Stimulated activated effector memory CD8-positive, alpha-beta T cell treated with anti-CD3 and anti-CD28 coated beads, Interleukin-12 subunit alpha, Interleukin-12 subunit beta, amount 100 ng/mL, for 72 hours (primary cell): ENCODE data around the gene NSG2.
"Not testable (repeated sequence)": the region's sequence is repeated elsewhere in the genome, so short reads cannot be mapped to it uniquely, and the experiment has no call there.

Source experiments
- ATAC-seq: fragments of 150-1000 bp; cut with Tn5 transposase; 2 replicates; pipeline ENCODE4 v1.10.0; 2021
- DNase-seq, 2 donors: peaks; one replicate each; pipeline ENCODE4 v3.0.0; 2021 to 2022; ENCODE audit warnings: low spot score in 2 of 2
- H3K27ac Mint-ChIP-seq: one replicate; pipeline ENCODE4 v1.8.0; 2022; ENCODE audit warnings: mild to moderate bottlenecking, mixed read lengths
- H3K36me3 Mint-ChIP-seq: one replicate; pipeline ENCODE4 v1.8.0; 2022; ENCODE audit warnings: mild to moderate bottlenecking, mixed read lengths
- H3K4me1 Mint-ChIP-seq: one replicate; pipeline ENCODE4 v1.8.0; 2022; ENCODE audit warnings: mixed read lengths
- H3K4me3 Mint-ChIP-seq: one replicate; pipeline ENCODE4 v1.8.0; 2022; ENCODE audit warnings: mild to moderate bottlenecking, mixed read lengths
- H3K9me3 Mint-ChIP-seq: one replicate; pipeline ENCODE4 v1.8.0; 2022; ENCODE audit warnings: mixed read lengths

The NSG2 gene

DNA sequence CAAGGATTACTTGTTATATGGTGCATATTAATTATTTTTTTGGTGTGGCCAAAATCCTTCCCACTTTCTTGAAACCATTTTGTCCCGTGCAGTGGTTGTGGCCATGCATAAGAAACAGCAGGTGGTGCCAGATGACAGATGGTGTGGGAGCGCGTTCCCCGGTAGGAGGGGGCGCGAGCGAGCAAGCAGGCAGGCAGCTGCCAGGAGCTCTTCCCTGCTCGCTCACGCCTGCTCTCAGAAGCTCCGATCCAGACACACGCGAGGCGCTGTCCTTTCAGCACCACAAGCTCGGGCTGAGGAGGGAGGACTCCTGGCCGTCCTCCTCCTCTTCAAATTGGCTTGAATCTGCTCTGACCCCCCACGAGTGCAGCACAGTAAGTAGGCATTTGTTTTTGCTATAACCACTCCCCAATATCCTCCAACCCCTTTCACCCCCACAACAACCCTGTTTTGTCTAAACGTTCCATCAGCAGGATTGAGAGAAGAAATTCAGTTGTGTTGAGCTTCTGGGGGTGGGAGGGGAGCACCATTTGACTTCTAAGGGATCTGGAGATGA is at the start of gene NSG2:
NSG2 (plus strand) TSS at position 237 of the 556 bp plus-strand sequence. CDS start 1,050 bp downstream, outside the sequence.
- Mint-ChIP-seq H3K4me3 (no peak within 1 kb of the TSS), H3K4me1 (no peaks in the 10 kb centered on the region), H3K9me3 (no peaks in the 10 kb centered on the region), H3K27ac (no peak within 1 kb of the TSS), H3K36me3 (no peaks in the 10 kb centered on the region)
- ATAC-seq (no peak), DNase-seq (no peak)

GRCh38 chr5:173997331-173997730 is 48.2 kb upstream of the NSG2 start:
- Mint-ChIP-seq H3K4me1 (no peaks in the 10 kb centered on the region), H3K36me3 (no peaks in the 10 kb centered on the region), H3K4me3 (no peak overlapping the region), H3K27ac (no peak overlapping the region), H3K9me3 (no peaks in the 10 kb centered on the region)
- no peak for DNase-seq
- ATAC-seq, result peak; percentile 19

DNA sequence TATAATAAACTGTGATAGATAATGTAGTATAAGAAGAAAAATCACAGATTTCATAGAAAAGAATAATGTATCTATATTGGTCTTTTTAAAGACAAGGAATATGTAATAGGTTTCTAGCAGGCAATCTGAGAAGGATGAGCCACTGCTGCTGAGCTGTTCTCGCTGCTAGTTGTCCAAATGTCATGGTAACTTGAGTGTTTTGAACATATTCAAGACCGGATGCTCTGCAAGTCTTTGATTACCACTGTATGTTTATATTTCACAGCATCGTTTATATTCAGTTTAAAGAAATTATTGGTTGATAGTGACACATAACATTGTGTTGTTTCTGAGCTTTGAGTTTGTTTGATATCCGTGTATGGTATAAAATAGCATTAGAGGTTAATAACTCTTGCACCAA is 47.0 kb upstream of the NSG2 start:
- DNase-seq, result no peak
- ATAC-seq, result no peak
- no peak overlapping the region for H3K27ac Mint-ChIP-seq

DNA sequence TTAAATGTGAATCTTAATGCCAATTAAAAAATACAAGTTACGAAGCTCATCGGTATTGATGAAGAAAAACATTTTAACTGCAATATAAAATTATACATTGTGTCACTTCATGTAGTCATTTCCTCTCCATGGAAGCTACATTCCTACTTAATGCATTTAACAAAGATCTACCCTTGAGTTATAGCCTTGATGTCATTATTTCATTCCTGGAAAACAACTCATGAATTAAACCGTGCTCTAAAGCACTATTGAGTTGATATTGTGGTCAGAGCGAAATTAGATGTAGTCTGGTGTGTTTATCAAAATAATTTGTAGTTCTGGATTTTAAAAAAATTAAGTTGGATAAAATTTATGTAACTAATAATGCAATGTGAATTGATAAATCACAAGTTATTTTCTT is 45.4 kb upstream of the NSG2 start:
- ATAC-seq (no peak), DNase-seq (no peak)
- H3K36me3 Mint-ChIP-seq, result no peaks in the 10 kb centered on the region
- H3K4me3 Mint-ChIP-seq, result no peak overlapping the region
- H3K9me3 Mint-ChIP-seq, result no peaks in the 10 kb centered on the region
- peaks cover 5% of the 10 kb centered on the region for H3K4me1 Mint-ChIP-seq
- H3K27ac Mint-ChIP-seq, result no peak overlapping the region

More for the DNA sequence above, 47.0 kb upstream of the NSG2 start:
- H3K9me3 Mint-ChIP-seq, result no peaks in the 10 kb centered on the region
- H3K4me3 Mint-ChIP-seq, result no peak overlapping the region
- H3K4me1 Mint-ChIP-seq, result peaks cover 3% of the 10 kb centered on the region
- no peaks in the 10 kb centered on the region for H3K36me3 Mint-ChIP-seq

DNA sequence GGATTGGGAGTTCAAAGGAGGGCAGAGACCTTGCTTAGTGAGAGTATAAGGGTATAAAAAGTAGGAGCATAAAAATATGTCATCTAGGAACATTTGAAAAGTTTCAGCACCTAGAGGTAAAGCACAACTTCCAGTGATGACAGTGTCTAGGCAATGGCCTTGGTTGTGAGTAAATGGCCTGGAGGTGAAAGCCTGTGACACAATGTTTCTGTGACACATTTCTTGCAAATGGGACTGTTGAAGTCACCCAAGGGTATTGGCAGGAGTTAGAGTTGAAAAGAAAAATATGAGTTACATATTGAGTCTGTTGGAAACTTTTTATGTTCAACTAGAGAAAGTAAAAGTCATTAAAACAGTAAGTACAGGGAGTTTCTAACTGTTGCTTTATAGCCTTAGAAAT is 41.7 kb upstream of the NSG2 start:
- Mint-ChIP-seq H3K27ac (no peak overlapping the region), H3K9me3 (no peaks in the 10 kb centered on the region), H3K36me3 (no peaks in the 10 kb centered on the region), H3K4me3 (no peak overlapping the region), H3K4me1 (peaks cover 5% of the 10 kb centered on the region)
- ATAC-seq (peak; percentile 62), DNase-seq (no peak)

DNA sequence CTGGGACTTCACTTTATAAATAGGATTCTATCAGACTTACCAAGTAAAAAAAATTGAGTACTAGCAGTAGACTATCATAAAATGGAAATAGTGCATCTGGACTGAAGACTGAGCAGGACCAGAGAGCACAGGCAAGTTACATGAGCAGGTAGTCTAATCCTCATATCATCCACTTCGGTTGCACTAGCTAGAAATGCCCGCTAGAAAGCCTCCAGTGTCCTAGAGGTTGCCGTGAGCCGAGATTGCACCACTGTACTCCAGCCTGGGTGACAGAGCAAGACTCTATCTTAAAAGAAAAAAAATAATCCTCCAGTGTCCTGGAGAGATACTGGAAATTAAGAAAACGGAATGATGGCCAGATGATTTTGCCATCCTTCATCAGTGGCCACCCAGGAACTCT is 36.6 kb upstream of the NSG2 start:
- Mint-ChIP-seq H3K36me3 (no peaks in the 10 kb centered on the region), H3K4me3 (no peak overlapping the region), H3K27ac (no peak overlapping the region), H3K4me1 (no peaks in the 10 kb centered on the region), H3K9me3 (no peaks in the 10 kb centered on the region)
- DNase-seq (no peak), ATAC-seq (no peak)

- no peak overlapping the region for H3K4me3 Mint-ChIP-seq
- DNase-seq, result no peak
- H3K27ac Mint-ChIP-seq, result no peak overlapping the region
- H3K9me3 Mint-ChIP-seq, result no peaks in the 10 kb centered on the region
- no peaks in the 10 kb centered on the region for H3K4me1 Mint-ChIP-seq
- ATAC-seq, result no peak
- H3K36me3 Mint-ChIP-seq, result no peaks in the 10 kb centered on the region
Measured at GRCh38 chr5:174010365-174010764, 35.1 kb upstream of the NSG2 start.

DNA sequence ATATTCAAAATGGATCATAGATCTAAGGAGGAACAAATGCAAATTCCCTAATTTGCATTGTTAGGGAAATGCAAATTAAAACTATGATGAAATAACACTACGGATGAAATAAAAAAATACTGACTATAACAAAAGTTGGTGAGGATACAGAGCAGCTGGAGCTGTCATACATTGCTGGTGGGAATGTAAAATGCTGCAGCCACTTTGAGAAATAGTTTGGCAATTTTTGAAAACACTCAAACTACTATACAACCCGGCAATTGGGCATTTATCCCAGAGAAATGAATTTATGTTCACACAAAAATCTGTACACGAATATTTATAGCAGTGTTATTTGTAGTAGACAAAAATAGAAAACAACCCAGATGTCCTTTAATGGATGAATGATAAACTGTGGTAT is 34.1 kb upstream of the NSG2 start:
- H3K27ac Mint-ChIP-seq, result no peak overlapping the region
- ATAC-seq, result no peak
- no peaks in the 10 kb centered on the region for H3K9me3 Mint-ChIP-seq
- DNase-seq, result no peak
- no peaks in the 10 kb centered on the region for H3K36me3 Mint-ChIP-seq
- H3K4me3 Mint-ChIP-seq, result no peak overlapping the region
- H3K4me1 Mint-ChIP-seq, result no peaks in the 10 kb centered on the region

DNA sequence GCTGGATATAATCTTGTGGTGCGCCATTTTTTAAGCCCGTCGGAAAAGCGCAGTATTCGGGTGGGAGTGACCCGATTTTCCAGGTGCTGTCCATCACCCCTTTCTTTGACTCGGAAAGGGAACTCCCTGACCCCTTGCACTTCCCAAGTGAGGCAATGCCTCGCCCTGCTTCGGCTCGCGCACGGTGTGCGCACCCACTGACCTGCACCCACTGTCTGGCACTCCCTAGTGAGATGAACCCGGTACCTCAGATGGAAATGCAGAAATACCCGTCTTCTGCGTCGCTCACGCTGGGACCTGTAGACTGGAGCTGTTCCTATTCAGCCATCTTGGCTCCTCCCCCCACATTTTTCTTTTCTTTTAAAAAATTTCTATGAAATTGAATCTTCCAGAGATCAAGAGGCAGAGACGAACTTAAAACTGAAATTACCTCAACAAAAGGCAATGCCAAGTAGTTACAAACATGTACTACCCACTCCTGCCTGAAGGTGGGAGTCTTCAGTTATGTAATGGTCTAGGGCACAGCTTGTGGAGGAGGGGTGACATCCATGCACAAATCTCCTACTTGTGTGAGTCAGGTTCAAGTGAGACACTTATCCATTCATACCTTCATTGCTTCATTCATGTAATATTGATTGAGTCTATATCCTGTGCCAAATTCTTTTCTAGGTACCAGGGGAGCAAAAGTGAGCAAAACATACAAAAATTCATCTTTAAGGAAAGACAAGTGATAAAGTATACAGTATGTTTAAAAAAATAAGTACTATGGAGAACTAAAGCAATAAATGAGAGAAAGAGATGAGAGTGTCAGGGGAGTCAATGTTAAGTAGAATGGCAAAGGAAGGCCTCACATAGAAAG is 25.2 kb upstream of the NSG2 start:
- H3K36me3 Mint-ChIP-seq, H3K4me1 Mint-ChIP-seq, DNase-seq, H3K27ac Mint-ChIP-seq, H3K9me3 Mint-ChIP-seq, ATAC-seq, H3K4me3 Mint-ChIP-seq: not testable (repeated sequence)

DNA sequence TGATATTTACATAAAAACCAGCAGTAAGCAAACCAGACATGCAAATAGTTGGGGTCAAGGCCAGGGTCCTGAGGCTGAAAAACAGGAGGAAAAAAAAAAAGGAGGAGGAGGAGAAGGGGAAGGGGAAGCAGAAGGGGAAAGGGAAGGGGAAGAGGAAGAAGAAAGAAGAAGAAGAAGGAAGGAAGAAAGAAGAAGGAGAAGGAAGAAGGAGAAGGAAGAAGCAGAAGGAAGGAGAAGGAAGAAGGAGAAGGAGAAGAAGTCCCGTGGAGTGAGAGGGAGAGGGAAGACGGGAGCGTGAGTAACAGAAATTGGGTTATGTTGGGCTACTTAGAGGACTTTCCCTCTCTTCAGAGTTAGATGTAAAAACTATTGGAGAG is 24.6 kb upstream of the NSG2 start:
- no peak overlapping the region for H3K27ac Mint-ChIP-seq
- H3K9me3 Mint-ChIP-seq, result peaks cover 7% of the 10 kb centered on the region
- no peaks in the 10 kb centered on the region for H3K4me1 Mint-ChIP-seq
- H3K4me3 Mint-ChIP-seq, result no peak overlapping the region
- no peaks in the 10 kb centered on the region for H3K36me3 Mint-ChIP-seq
- ATAC-seq (no peak), DNase-seq (no peak)

GRCh38 chr5:174022384-174023095 is 23.0 kb upstream of the NSG2 start:
- ATAC-seq, result no peak
- no peaks in the 10 kb centered on the region for H3K4me1 Mint-ChIP-seq
- no peak overlapping the region for H3K4me3 Mint-ChIP-seq
- H3K27ac Mint-ChIP-seq, result no peak overlapping the region
- H3K36me3 Mint-ChIP-seq, result no peaks in the 10 kb centered on the region
- peaks cover 7% of the 10 kb centered on the region for H3K9me3 Mint-ChIP-seq
- no peak for DNase-seq

- DNase-seq (no peak), ATAC-seq (no peak)
- Mint-ChIP-seq H3K36me3 (no peaks in the 10 kb centered on the region), H3K9me3 (peaks cover 17% of the 10 kb centered on the region), H3K27ac (no peak overlapping the region), H3K4me3 (no peak overlapping the region), H3K4me1 (no peaks in the 10 kb centered on the region)
Measured at GRCh38 chr5:174030286-174030685, 15.2 kb upstream of the NSG2 start.

DNA sequence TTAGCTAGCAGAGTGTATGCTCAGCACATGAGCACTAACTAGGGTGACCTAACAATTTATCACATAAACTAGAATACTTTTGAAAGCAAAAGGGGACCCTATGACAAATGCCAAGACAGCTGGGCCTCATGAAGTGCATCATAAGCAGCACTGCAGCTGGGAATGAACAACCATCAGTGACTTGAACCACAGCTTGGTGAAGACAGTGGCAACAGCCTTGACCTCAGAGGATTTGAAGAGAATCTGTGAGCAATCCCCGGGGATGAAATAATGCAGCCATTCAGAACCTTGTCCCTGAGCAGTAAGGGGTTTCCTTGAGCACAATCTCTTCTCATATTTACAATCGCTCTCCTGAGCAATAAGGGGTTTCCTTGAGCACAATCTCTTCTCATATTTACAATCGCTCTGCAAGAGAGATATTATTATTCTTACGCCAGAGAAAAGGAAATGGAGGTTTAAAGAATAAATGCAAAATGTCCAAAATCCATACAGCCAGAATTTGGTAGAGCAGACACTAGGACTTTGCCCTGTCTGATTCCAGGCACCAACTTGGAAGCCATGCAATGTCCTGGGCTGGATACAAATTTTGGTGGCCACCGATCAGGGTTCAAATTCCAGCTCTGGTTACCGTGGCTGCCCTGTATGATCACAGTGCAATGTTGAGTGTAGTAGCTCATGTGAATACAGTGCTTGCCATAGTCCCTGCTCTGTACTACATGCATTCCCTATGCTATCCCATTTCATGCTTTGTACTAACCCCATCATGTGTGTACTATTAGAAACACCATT is 846 bp upstream of the NSG2 start:
- DNase-seq, result no peak
- Mint-ChIP-seq H3K4me1 (no peaks in the 10 kb centered on the region), H3K4me3 (no peak overlapping the region), H3K36me3 (no peaks in the 10 kb centered on the region), H3K9me3 (no peaks in the 10 kb centered on the region), H3K27ac (no peak overlapping the region)
- ATAC-seq, result no peak

DNA sequence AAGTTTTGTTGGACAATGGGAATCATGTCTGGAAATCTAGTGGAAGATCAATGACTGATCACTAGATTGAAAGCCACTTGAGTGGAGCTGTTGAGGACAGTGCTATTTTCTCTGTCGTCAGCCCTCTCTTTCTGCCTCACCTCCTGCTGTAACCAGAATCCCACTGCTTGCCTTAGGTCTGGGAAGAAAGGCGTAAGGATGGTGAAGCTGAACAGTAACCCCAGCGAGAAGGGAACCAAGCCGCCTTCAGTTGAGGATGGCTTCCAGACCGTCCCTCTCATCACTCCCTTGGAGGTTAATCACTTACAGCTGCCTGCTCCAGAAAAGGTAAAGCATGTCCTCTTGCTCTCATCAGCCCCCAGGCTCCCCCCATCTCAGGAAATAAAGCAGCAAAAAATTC is 1.1 kb downstream of the NSG2 start:
- Mint-ChIP-seq H3K4me3 (no peak overlapping the region), H3K36me3 (no peaks in the 10 kb centered on the region), H3K9me3 (no peaks in the 10 kb centered on the region), H3K4me1 (no peaks in the 10 kb centered on the region), H3K27ac (no peak overlapping the region)
- ATAC-seq (no peak), DNase-seq (no peak)

- Mint-ChIP-seq H3K27ac (no peak overlapping the region), H3K9me3 (no peaks in the 10 kb centered on the region), H3K4me3 (no peak overlapping the region), H3K36me3 (no peaks in the 10 kb centered on the region), H3K4me1 (no peaks in the 10 kb centered on the region)
- ATAC-seq (no peak), DNase-seq (no peak)
Measured at GRCh38 chr5:174047472-174048099, 2.1 kb downstream of the NSG2 start.
